Adipocyte (in vitro differentiated cells): Measurements from ENCODE around the gene ARL6IP4.

Experiments used
- DNase-seq: peaks from one replicate; pipeline ENCODE4 v3.0.0-alpha.2; 2015; ENCODE audit warnings: low read depth
- H3K27me3 ChIP-seq: replicated peaks from 2 replicates; pipeline ENCODE4 v1.7.0; 2013; ENCODE audit warnings: mild to moderate bottlenecking, low read length, moderate library complexity; ENCODE audit not compliant: control insufficient read depth, insufficient read depth
- H3K36me3 ChIP-seq: 2 replicates; pipeline ENCODE4 v1.7.0; 2013; ENCODE audit warnings: low read length, mild to moderate bottlenecking, moderate library complexity; ENCODE audit not compliant: control insufficient read depth, insufficient read depth, severe bottlenecking
- H3K4me1 ChIP-seq: 2 replicates; pipeline ENCODE4 v1.7.0; 2013; ENCODE audit warnings: mild to moderate bottlenecking, low read length, moderate library complexity; ENCODE audit not compliant: control insufficient read depth, insufficient read depth
- H3K4me3 ChIP-seq: 2 replicates; pipeline ENCODE4 v1.7.0; 2013; ENCODE audit warnings: mild to moderate bottlenecking, low read length, moderate library complexity
- H3K9ac ChIP-seq: 2 replicates; pipeline ENCODE4 v1.7.0; 2013; ENCODE audit warnings: mild to moderate bottlenecking, low read length, moderate library complexity
- H3K9me3 ChIP-seq: 2 replicates; pipeline ENCODE4 v1.7.0; 2013; ENCODE audit warnings: mild to moderate bottlenecking, low read length, moderate library complexity; ENCODE audit not compliant: control insufficient read depth

The ARL6IP4 gene

DNA sequence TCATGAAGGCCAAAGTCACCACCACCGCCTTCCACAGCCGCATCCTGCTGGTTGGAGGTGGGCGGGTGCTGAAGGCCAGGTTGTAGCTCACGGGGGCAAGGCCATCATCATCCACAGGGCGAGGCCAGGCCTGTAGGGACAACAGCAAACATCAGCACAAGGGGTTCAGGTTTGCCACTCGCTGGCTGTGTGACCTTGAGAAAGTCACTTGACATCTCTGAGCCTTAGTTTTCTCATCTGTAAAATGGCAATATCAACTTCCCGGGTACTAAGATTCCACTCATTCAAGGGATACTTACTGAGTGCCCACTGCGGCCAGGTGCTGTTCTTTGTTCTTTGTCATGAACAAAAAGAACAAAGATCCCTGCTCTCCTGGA, 20.3 kb upstream of the ARL6IP4 start:
- H3K27me3 ChIP-seq, result no peaks in the 10 kb centered on the region
- DNase-seq, result no peak
- no peak overlapping the region for H3K9ac ChIP-seq
- H3K4me3 ChIP-seq, result no peak overlapping the region
- H3K36me3 ChIP-seq, result no peaks in the 10 kb centered on the region
- no peaks in the 10 kb centered on the region for H3K9me3 ChIP-seq
- peaks cover 17% of the 10 kb centered on the region for H3K4me1 ChIP-seq

DNA sequence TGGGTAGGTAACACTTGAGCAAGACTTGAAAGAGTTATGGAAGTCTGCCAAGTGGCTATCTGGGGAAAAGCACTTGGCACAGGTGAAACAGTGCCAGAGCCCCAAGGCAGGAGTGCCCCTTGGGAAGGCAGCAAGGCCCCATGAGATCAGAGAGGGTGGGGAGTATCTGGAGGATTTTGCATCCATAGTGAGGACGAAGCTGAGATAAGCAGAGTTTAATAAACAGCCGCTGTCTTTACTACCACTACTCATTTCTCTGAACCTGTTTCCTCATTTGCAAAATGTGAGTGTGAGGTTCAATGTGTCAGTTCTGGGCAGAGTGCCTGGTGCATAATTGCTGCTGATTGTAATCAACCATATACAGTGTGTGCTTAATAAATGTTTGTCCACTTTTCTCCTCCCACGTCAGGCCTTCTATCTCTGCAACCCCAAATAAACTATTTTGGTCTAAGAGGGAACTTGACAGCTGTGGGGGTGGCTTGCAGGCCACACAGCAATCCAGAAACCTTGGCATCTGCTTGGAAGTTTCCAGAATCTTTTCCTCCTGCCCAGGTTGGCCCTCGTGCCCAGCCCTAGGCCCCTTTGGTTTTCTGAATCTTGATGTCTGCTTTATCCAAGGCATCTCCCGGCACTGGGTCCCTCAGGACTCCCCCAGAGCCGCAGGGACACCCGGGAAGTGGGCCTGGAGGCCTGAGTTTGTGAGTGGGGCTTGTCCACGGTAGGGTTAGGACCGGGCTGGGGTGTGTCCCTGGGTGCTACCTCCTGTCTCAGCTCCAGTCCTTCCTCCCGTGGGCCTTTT, 18.8 kb upstream of the ARL6IP4 start:
- Histone ChIP-seq H3K9me3 (no peaks in the 10 kb centered on the region), H3K36me3 (no peaks in the 10 kb centered on the region), H3K4me1 (peaks cover 26% of the 10 kb centered on the region), H3K4me3 (no peak overlapping the region), H3K27me3 (no peaks in the 10 kb centered on the region), H3K9ac (no peak overlapping the region)
- DNase-seq, result no peak

DNA sequence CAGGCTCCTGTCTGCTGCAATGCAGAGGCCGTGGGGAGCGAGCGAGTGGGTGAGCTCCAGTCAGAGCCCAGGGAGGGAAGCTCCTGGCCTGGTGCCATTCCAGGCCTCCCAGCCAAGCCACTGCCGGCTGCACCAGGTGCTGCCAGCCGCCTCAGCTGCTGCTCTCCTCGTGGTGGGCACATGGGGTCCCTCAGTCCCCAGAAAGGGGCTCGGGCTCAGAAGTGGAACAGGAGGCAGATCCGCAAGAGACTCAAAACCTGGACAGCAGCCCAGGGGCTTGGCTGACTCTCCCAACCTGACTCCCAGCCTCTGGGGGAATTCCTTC, 16.6 kb upstream of the ARL6IP4 start:
- DNase-seq, result peak; percentile 20
- no peak overlapping the region for H3K9ac ChIP-seq

DNA sequence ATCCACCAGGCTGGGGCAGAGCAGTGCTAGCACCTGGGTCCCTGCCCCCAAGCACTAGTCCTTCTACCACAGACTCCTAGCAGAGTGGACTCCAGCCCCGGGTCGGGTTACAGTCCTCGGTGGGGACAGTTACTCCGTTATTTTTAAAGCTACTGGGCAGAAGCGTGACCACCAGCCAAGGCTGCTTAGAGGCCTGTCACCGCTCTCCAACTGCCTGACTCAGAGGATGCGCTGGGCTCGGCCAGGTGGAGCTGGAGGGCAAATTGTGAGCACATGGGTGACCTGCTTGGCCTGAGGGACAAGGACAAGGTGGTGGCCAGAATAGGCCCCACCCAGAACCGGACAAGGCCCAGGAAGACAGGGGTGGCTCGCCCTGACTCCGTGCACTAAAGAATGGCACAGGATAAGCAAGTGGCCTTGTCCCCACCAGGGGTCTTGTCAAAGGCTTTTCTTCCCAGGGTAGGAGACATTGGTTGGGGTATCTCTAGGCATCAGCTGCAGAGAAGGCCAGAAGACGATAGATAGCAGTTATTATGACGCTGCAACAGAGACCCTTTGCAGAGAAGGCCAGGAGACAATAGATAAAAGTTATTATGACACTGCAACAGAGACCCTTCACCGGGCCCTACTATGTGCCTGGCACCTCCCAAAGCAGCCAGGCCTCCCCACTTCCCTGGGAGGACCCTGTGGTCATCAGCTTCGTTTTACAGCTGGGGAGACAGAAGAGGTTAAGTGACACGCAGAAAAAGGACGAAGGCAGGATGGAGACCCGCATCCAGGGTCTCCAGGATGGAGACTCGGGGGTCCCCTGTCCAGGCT, 15.8 kb upstream of the ARL6IP4 start:
- H3K4me1 ChIP-seq, result peaks cover 22% of the 10 kb centered on the region
- DNase-seq, result no peak
- H3K9ac ChIP-seq, result no peak overlapping the region
- no peak overlapping the region for H3K4me3 ChIP-seq
- H3K9me3 ChIP-seq, result no peaks in the 10 kb centered on the region
- H3K36me3 ChIP-seq, result no peaks in the 10 kb centered on the region
- H3K27me3 ChIP-seq, result no peaks in the 10 kb centered on the region

More for the DNA sequence above, 16.6 kb upstream of the ARL6IP4 start:
- Histone ChIP-seq H3K4me1 (peaks cover 22% of the 10 kb centered on the region), H3K27me3 (no peaks in the 10 kb centered on the region), H3K4me3 (no peak overlapping the region), H3K36me3 (no peaks in the 10 kb centered on the region), H3K9me3 (no peaks in the 10 kb centered on the region)

DNA sequence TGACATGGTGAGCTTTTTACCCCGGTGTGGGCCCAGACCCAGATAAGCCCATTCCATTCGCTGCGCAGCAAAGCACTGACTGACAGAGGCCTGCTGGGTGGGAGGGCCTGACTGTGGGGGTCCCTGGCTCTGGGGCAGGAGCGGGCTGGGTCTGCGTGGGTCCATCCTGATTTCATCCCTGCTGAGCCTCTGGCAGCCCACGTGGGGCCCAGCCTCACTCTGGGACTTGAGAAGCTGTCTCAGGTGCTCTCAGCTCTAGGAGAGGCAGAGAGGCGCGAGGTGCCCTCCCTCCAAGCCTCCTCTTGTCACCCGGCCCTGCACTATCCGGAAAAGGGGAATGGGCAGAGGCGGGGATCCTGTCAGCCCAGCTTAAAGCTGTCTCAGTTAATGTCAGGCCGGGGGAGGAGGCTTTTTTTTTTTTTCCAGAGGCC, 15.1 kb upstream of the ARL6IP4 start:
- Histone ChIP-seq H3K4me1 (peaks cover 22% of the 10 kb centered on the region), H3K4me3 (peak overlapping the region; percentile 88), H3K27me3 (no peaks in the 10 kb centered on the region), H3K9ac (peak overlapping the region; percentile 82), H3K36me3 (no peaks in the 10 kb centered on the region), H3K9me3 (no peaks in the 10 kb centered on the region)
- no peak for DNase-seq

DNA sequence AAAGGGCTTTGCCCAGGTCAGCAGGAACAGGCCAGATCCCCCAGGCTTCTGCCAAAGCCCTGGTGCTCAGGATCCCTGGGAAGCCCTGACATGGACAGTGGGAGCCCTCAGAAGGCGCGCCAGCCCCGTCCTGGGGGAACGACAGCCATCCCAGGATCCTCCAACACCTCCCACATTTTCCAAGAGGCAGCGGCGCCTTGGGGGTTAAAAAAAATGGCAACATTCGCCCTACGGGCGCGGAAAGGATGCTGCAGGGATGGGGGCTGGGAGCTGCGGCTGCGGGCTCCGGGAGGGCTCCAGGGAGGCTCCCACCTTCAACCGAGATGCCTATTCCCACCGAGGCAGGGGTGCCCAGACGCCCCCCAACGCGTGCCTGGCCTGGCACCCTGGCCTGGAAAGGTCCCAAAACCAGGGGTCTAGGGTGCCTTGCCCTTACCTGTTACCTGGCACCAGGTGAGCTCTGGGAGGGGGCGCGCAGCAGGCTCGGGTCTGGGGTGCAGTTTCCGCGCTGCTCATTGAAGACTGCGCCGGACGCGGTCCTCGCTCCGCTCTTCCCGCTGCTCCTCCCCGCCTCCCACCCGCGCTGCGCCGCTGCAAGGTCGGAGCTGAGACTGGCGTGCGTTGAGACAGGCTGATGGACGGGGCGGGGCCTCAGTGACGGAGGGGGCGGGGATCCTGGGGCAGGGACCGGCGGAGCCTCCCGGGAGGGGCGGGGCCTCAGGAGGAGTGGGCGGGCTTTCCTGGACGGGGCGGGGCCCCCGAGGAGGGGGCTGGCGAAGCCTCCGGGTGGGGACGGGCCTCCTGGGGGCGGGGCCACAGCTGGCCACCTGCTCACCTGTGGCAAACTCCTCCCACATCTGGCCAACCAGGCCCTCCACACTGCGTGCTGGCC, 14.4 kb upstream of the ARL6IP4 start, which contains the start of gene ABCB9:
Gene ABCB9, minus strand, starts transcription at position 613 of the 892 bp plus-strand sequence. CDS start 6,228 bp downstream, outside the sequence.
- Histone ChIP-seq H3K4me1 (peaks cover 22% of the 10 kb centered on the region), H3K4me3 (peak within 1 kb of the TSS; percentile 88), H3K27me3 (no peaks in the 10 kb centered on the region), H3K36me3 (no peaks in the 10 kb centered on the region), H3K9me3 (no peaks in the 10 kb centered on the region), H3K9ac (peak within 1 kb of the TSS; percentile 82)
- peak; percentile 97 for DNase-seq

DNA sequence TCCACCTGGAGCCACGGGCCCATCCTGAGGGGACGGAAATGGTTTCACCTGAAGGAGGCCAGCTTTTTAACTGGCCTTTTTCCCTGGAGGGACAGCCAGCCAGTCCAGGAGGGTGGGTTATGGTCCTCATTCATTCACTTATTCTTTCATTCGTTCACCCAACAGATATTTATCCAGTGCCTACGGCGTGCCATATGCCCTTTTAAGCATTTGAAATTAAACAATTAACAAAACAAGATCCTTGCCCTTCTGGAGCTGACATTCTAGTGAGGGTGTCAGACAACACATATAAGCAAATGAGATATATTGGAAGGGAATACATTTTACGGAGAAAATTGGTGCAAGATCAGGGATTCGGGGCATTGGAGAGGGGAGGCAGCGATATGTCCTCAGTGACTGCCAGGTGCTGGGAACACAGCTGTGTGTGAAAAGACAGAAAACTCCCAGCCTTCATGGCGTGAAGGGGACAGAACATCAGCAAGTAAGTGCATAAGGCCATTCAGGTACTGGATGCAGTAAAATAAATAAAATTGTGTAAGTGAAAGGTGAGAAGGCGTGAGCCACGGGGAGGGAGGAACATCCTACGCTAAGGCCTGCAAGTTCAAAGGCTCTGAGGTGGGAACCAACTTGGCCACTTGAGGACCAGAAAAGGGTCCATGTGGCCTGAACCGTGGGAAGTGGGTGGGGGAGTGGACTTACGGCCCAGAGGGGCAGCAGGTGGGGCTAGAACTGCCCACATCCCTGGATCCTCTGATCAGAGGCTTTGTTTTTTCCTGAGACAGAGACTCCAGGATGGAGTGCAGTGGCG, 13.5 kb upstream of the ARL6IP4 start:
- no peak overlapping the region for H3K4me3 ChIP-seq

DNA sequence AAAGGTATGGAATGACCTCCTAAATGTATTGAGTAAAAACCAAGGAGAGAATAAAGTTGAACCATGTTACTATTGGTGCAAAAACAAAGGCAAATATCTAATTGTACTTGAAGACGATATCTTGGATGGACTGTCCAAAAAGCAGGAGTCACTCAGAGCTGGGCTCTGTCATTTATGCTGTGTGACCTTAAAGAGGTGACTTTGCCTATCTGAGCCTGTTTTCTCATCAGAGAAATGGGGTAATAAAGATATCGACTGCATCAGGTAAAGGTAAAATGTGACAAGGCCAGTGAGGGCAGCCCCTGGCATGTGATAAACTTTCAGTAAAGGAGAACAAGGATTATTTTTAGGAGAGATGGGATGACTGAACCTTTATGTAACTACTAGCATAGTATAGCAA, 12.4 kb upstream of the ARL6IP4 start:
- no peaks in the 10 kb centered on the region for H3K27me3 ChIP-seq
- H3K36me3 ChIP-seq, result no peaks in the 10 kb centered on the region
- H3K9ac ChIP-seq, result no peak overlapping the region
- no peaks in the 10 kb centered on the region for H3K9me3 ChIP-seq
- peaks cover 22% of the 10 kb centered on the region for H3K4me1 ChIP-seq
- DNase-seq, result no peak
- H3K4me3 ChIP-seq, result no peak overlapping the region

More for the DNA sequence above, 13.5 kb upstream of the ARL6IP4 start:
- no peak overlapping the region for H3K9ac ChIP-seq
- peaks cover 22% of the 10 kb centered on the region for H3K4me1 ChIP-seq
- H3K27me3 ChIP-seq, result no peaks in the 10 kb centered on the region
- no peak for DNase-seq
- no peaks in the 10 kb centered on the region for H3K36me3 ChIP-seq
- H3K9me3 ChIP-seq, result no peaks in the 10 kb centered on the region

DNA sequence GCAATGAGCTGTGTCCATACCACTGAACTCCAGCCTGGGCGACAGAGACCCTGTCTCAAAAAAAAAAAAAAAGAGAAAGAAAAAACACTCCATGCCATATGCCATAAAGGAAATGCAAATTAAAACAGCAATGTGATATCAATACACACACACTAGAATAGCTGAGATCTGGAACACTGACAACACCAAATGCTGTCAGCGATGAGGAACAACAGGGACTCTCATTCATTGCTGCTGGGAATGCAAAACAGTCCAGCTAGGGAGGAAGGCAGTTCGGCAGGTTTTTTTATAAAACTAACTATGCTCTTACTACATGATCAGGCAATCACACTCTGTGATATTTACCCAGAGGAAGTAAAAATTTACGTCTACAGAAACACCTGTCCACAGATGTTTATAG, 10.8 kb upstream of the ARL6IP4 start:
- Histone ChIP-seq H3K27me3 (no peaks in the 10 kb centered on the region), H3K36me3 (no peaks in the 10 kb centered on the region), H3K4me1 (peaks cover 14% of the 10 kb centered on the region), H3K9me3 (no peaks in the 10 kb centered on the region), H3K9ac (no peak overlapping the region), H3K4me3 (no peak overlapping the region)
- no peak for DNase-seq

DNA sequence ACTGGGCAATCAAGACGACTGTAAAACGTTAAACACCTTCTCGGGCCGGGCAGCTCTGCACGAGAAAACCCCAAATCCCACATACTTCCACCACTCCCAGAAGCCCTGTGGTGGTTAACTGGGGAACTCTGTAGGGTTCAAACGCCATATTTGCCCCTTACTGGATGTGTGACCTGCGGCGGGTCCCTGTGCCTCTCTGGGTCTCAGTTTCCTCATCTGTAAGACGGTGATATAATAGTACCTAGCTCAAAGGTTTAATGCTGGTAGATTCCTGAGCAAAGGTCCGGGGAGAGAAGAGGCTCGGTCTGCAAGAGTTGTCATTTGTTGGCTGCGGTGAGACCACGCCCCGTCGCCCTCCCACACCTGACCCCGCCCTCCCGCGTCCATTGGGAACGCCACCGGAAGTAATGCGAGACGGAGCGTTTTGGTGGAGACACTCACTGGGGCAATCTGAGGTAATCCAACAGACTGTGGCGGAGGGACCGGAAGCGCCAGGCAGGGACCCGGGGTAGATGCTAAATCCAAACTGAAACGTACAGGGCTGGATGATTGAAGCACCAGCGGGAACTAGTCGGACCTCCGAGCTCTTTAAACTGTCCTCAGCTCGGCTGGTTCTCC, 6.1 kb upstream of the ARL6IP4 start:
- Histone ChIP-seq H3K4me1 (peaks cover 22% of the 10 kb centered on the region), H3K36me3 (peaks cover 5% of the 10 kb centered on the region), H3K27me3 (no peaks in the 10 kb centered on the region), H3K9me3 (no peaks in the 10 kb centered on the region), H3K4me3 (peak overlapping the region; percentile 90), H3K9ac (peak overlapping the region; percentile 96)
- peak; percentile 99 for DNase-seq
